GM21423 (cell line): ENCODE measurements around the gene STX8.

Source experiments
- ATAC-seq: cut with Tn5 transposase; IDR thresholded peaks from one replicate; pipeline ENCODE4 v1.9.1; 2021; ENCODE audit warnings: mild to moderate bottlenecking, moderate library complexity; ENCODE audit not compliant: unreplicated experiment

STX8 gene

GRCh38 chr17:9244066-9245052 lies 331.3 kb downstream of the STX8 start:
- no peak for ATAC-seq

DNA sequence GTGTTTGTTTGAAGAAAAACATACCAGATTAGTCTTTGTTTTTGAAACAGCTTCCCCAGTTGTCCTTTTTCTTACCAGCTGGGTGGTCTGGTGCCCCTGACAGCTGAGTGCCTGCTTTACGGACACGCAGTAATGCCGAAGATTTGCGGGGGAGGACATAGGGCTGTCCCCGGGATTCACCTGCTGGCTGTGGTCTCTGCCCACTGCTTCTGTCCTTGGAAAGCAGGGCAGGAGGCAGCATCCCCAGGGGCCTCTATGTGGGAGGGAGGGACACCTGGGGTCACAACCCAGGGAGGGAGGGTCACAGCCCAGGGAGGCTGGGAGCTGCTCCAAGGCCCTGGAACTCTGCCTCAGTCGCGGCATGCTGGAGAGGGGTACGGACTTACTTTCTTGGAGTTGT lies 332.6 kb downstream of the STX8 start:
- no peak for ATAC-seq

GRCh38 chr17:9242497-9242881 lies 333.1 kb downstream of the STX8 start:
- no peak for ATAC-seq

GRCh38 chr17:9241774-9242496 lies 333.7 kb downstream of the STX8 start:
- ATAC-seq = no peak

DNA sequence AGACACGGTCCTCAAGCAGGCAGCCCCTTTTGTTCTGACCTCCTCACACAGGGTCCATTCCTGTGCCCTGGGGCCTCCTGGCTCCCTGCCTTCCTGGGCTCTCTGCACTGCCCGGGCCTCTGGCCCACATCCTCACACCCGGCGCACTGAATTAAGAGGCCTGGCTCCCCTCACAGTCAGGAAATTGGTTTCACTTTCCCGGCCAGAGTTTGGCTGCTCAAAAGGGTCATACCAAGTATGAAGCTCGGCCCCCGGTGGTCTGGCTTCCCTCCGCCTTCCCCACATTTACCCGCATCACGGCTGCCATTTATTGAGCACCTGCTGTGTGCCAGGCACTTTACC lies 334.3 kb downstream of the STX8 start:
- ATAC-seq = no peak

DNA sequence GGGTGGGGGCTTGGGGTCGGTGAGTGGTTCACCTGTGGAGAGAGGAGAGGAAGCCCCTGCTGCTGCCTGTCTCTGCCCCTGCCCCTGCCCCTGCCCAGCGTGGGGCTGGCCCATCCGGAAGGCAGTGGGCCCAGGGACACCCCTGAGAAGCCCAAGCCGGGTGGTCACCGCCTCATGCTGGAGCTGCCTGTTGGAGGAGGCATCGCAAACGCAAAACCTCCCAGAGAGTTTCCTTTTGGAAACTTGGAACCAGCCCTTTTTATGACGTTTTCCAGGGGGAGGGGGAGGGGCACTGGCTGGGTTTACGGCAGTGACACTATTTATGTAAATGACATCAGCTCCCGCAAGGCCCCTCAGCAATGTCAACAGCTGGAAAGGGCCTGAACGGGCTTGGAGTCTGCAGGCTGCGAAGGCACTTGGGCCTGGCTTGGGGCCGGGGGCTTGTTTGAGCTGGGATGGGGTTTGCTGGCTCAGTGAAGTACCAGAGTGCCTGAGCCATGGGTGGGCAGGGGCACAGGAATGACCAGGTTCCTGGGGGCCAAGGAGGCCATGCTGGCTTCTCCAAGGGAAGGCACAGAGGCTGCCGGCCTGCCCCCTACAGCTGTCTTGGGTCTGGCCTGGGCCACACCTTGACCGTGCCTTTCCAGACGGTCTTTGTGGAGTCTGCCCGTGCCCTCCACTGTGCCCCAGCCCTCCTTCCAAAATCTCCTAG lies 334.8 kb downstream of the STX8 start:
- no peak for ATAC-seq

GRCh38 chr17:9239793-9240658 lies 335.6 kb downstream of the STX8 start:
- peak; percentile 59 for ATAC-seq

- no peak for ATAC-seq
Measured at GRCh38 chr17:9239246-9239792, 336.3 kb downstream of the STX8 start.

DNA sequence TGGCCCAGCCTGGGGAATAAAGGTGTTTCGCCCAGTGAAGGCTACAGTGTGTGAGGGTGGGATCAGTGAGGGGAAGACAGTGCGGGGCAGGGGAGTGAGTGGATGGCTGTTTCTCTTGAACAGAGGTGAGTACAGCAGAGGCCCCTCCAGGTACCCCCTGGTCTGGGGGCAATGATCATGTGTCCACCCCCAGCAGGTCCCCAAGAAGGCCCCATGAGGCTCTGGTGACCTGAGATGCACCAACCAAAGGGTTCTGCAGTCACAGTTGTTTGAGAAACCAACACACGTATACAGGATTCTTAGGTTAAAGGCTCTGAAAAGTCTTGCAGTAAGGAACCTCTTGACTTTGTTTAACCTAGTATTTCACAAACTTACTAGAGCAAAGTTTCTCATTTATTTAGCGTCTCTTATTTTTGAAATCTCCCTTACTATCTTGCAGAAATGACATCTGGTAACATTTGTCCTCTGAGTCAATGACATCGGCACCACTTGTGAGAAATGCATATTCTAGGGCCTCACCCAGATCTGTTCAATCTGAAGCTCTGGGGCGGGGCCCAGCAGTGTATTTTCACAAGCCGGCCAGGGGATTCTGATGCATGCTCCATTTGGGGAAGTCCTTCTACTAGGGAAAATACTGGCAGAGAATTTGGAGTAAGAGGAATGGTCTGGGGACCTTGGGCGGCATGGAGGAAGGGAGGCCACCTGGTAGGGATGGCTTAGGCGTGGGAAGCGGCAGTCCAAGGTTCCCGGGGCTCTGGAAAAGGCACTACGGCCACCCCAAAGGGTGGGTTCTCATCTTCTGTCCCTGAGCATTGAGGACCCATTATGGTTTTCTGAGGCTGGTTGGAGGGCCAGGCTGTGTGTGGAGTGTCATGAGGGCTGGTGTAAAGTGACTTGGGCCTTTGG lies 337.0 kb downstream of the STX8 start:
- ATAC-seq = no peak

GRCh38 chr17:9237661-9238301 lies 337.8 kb downstream of the STX8 start:
- ATAC-seq = no peak

DNA sequence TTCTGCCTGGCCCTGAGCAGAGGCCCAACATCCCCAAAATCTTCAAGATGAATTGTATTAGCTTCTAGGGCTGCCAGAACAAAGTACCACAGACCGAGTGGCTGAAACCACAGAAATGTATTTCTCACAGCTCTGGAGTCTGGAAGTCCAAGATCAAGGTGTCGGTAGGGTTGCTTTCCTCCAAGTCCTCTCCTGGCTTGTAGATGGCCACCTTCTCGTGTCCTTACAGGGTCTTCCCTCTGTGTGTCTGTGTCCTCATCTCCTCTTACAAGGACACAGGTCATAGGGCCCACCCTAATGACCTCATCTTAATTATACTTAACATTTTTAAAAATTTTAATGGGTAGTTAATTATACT lies 338.6 kb downstream of the STX8 start:
- no peak for ATAC-seq

DNA sequence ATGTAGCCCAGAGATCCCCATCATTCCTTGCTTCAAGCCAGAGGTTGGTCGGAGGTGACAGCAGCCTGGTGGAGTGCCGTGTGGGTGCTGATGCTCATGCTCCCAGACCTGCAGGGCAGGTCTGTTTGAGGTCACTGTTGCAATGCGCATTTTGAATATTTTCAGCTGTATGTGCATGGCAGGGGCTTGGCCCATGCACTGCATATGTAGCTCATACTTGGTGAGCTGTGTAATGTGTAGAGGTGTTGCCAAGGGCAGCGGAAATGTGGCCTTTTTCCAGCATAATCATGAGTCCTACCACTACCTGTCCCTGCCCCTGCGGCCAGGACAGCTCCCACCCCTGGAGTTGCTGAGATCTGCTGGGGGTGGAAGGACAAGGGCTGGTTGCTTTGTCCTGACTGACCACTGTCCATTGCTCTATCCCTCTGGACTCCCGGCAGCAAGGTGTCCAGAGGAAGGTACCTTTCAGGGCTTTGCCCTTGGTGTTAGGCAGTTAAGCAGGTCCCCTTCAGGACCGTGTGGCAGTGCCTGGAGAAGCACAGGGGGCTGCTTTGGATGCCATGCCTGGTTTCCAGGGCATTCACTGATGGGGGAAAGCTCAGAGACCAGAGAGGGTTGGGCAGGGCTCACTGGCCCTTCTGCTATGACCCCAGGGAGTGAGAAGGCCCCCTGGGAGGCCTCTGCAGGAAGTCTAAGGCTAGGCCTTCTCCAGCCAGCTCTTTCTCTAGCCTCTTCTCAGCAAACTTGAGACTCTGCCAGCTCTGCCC lies 339.2 kb downstream of the STX8 start:
- no peak for ATAC-seq

GRCh38 chr17:9235346-9235745 lies 340.3 kb downstream of the STX8 start:
- ATAC-seq = no peak

DNA sequence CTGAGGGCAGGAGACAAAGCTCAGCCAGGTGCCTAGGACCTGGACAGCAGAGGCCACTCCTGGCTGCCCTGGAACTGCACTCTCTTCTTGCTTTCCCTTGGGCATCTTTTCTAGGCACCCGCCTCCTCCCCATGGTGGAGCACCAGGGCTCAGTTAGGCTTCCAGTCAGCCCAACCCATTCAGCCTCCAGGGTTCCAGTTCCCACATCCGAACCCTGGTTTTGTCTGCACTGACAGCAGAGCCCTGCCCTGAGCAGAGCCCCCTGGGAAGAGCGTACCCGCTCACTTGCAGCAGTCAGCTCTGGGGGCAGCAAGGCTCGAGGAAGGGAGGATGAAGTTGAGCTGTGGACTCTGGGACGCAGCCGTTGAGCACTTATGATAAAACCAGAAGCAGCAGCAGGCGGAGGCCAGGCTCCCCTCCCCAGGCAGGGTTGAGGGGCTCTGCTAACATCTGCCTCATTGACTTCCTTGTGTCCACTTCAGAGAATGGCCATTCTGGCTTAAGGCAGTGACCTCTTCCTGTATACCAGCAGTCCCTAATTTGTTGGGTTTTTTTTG lies 341.2 kb downstream of the STX8 start:
- no peak for ATAC-seq

GRCh38 chr17:9233761-9234160 lies 341.9 kb downstream of the STX8 start:
- ATAC-seq = no peak

DNA sequence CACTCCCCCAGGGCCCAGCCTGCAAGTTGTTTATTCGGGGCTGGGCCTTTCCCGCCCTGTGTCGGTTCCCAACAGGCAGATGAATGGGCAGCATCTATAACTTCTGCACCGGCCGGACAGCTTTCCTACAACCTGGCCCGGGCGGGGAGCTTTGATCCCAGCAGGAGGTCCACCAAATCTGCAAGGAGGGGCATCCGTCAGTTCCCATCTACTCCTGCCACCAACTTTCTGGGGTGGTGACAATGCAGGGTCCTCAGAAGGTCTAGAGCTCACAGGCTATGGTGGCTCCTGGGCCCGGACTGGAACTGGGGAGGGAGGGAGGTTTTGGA lies 342.4 kb downstream of the STX8 start:
- no peak for ATAC-seq

GRCh38 chr17:9232591-9233270 lies 342.9 kb downstream of the STX8 start:
- no peak for ATAC-seq

DNA sequence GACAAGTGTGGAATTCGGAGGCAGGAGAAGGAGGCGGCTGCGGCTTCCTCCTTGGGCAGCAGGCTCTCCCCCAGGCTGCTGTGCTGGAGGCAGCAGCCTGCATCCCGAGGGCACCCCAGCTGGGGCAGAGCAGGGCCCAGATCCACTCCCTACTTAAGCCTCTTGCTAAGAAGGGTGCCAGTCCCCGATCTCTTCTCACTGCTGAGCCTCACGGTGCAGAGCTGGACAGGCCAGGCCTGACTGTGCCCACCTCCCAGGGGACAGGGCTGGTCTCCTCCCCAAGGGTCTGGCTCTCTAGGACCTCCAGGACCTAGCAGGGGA lies 343.5 kb downstream of the STX8 start:
- ATAC-seq = no peak
